ENCODE results near the gene PSMA7.
"Not testable (repeated sequence)": the region's sequence is repeated elsewhere in the genome, so short reads cannot be mapped to it uniquely, and the experiment has no call there.

The PSMA7 gene

GRCh38 chr20:62148908-62149314 lies 5.7 kb upstream of the PSMA7 start:
- H3K4me3 ChIP-seq (ENCODE audit: low read depth, low read length), result no peak overlapping the region
- H3K4me1 ChIP-seq (ENCODE audit: control insufficient read depth, insufficient read depth, low read length), result no peaks in the 10 kb centered on the region
- no peaks in the 10 kb centered on the region for H3K9me3 ChIP-seq (ENCODE audit: control insufficient read depth, insufficient read depth, low read length)
- H3K36me3 ChIP-seq (ENCODE audit: control insufficient read depth, insufficient read depth, low read length), result peaks cover 24% of the 10 kb centered on the region
- no peaks in the 10 kb centered on the region for H3K27me3 ChIP-seq (ENCODE audit: control insufficient read depth, insufficient read depth, low read length)
- no peak overlapping the region for H3K9ac ChIP-seq (ENCODE audit: low read depth, low read length)

GRCh38 chr20:62148383-62148782 lies 5.2 kb upstream of the PSMA7 start:
- not testable (repeated sequence) for H3K9me3 ChIP-seq (ENCODE audit: control insufficient read depth, insufficient read depth, low read length); H3K9ac ChIP-seq (ENCODE audit: low read depth, low read length); H3K4me3 ChIP-seq (ENCODE audit: low read depth, low read length); H3K27me3 ChIP-seq (ENCODE audit: control insufficient read depth, insufficient read depth, low read length); H3K4me1 ChIP-seq (ENCODE audit: control insufficient read depth, insufficient read depth, low read length)
- peaks cover 22% of the 10 kb centered on the region for H3K36me3 ChIP-seq (ENCODE audit: control insufficient read depth, insufficient read depth, low read length)

- Histone ChIP-seq H3K36me3 (ENCODE audit: control insufficient read depth, insufficient read depth, low read length) (peaks cover 15% of the 10 kb centered on the region), H3K27me3 (ENCODE audit: control insufficient read depth, insufficient read depth, low read length) (no peaks in the 10 kb centered on the region), H3K4me3 (ENCODE audit: low read depth, low read length) (no peak overlapping the region), H3K9ac (ENCODE audit: low read depth, low read length) (no peak overlapping the region), H3K4me1 (ENCODE audit: control insufficient read depth, insufficient read depth, low read length) (no peaks in the 10 kb centered on the region), H3K9me3 (ENCODE audit: control insufficient read depth, insufficient read depth, low read length) (no peaks in the 10 kb centered on the region)
These were observed 4.3 kb upstream of the PSMA7 start for GRCh38 chr20:62147528-62147927.

GRCh38 chr20:62147125-62147524 lies 3.9 kb upstream of the PSMA7 start:
- H3K4me1 ChIP-seq (ENCODE audit: control insufficient read depth, insufficient read depth, low read length), result no peaks in the 10 kb centered on the region
- no peaks in the 10 kb centered on the region for H3K27me3 ChIP-seq (ENCODE audit: control insufficient read depth, insufficient read depth, low read length)
- no peak overlapping the region for H3K9ac ChIP-seq (ENCODE audit: low read depth, low read length)
- peaks cover 15% of the 10 kb centered on the region for H3K36me3 ChIP-seq (ENCODE audit: control insufficient read depth, insufficient read depth, low read length)
- no peak overlapping the region for H3K4me3 ChIP-seq (ENCODE audit: low read depth, low read length)
- H3K9me3 ChIP-seq (ENCODE audit: control insufficient read depth, insufficient read depth, low read length), result no peaks in the 10 kb centered on the region

GRCh38 chr20:62146019-62146755 lies 3.0 kb upstream of the PSMA7 start:
- Histone ChIP-seq H3K9me3 (ENCODE audit: control insufficient read depth, insufficient read depth, low read length) (no peaks in the 10 kb centered on the region), H3K36me3 (ENCODE audit: control insufficient read depth, insufficient read depth, low read length) (peaks cover 14% of the 10 kb centered on the region), H3K9ac (ENCODE audit: low read depth, low read length) (no peak overlapping the region), H3K4me1 (ENCODE audit: control insufficient read depth, insufficient read depth, low read length) (peaks cover 4% of the 10 kb centered on the region), H3K4me3 (ENCODE audit: low read depth, low read length) (no peak overlapping the region), H3K27me3 (ENCODE audit: control insufficient read depth, insufficient read depth, low read length) (no peaks in the 10 kb centered on the region)

GRCh38 chr20:62145688-62146018 lies 2.5 kb upstream of the PSMA7 start:
- H3K27me3 ChIP-seq (ENCODE audit: control insufficient read depth, insufficient read depth, low read length), result no peaks in the 10 kb centered on the region
- no peak overlapping the region for H3K4me3 ChIP-seq (ENCODE audit: low read depth, low read length)
- H3K4me1 ChIP-seq (ENCODE audit: control insufficient read depth, insufficient read depth, low read length), result peaks cover 4% of the 10 kb centered on the region
- no peaks in the 10 kb centered on the region for H3K9me3 ChIP-seq (ENCODE audit: control insufficient read depth, insufficient read depth, low read length)
- no peak overlapping the region for H3K9ac ChIP-seq (ENCODE audit: low read depth, low read length)
- peaks cover 15% of the 10 kb centered on the region for H3K36me3 ChIP-seq (ENCODE audit: control insufficient read depth, insufficient read depth, low read length)

- no peak overlapping the region for H3K9ac ChIP-seq (ENCODE audit: low read depth, low read length)
- H3K4me1 ChIP-seq (ENCODE audit: control insufficient read depth, insufficient read depth, low read length), result peaks cover 4% of the 10 kb centered on the region
- peak overlapping the region; percentile 63 for H3K4me3 ChIP-seq (ENCODE audit: low read depth, low read length)
- no peaks in the 10 kb centered on the region for H3K9me3 ChIP-seq (ENCODE audit: control insufficient read depth, insufficient read depth, low read length)
- H3K36me3 ChIP-seq (ENCODE audit: control insufficient read depth, insufficient read depth, low read length), result peaks cover 24% of the 10 kb centered on the region
- H3K27me3 ChIP-seq (ENCODE audit: control insufficient read depth, insufficient read depth, low read length), result no peaks in the 10 kb centered on the region
These were observed 997 bp upstream of the PSMA7 start for GRCh38 chr20:62143957-62144825.

- peak overlapping the region; percentile 29 for H3K9ac ChIP-seq (ENCODE audit: low read depth, low read length)
- peak overlapping the region; percentile 62 for H3K4me3 ChIP-seq (ENCODE audit: low read depth, low read length)
- H3K9me3 ChIP-seq (ENCODE audit: control insufficient read depth, insufficient read depth, low read length), result no peaks in the 10 kb centered on the region
- peaks cover 4% of the 10 kb centered on the region for H3K4me1 ChIP-seq (ENCODE audit: control insufficient read depth, insufficient read depth, low read length)
- H3K36me3 ChIP-seq (ENCODE audit: control insufficient read depth, insufficient read depth, low read length), result peaks cover 39% of the 10 kb centered on the region
- no peaks in the 10 kb centered on the region for H3K27me3 ChIP-seq (ENCODE audit: control insufficient read depth, insufficient read depth, low read length)
These were observed 728 bp downstream of the PSMA7 start for GRCh38 chr20:62142252-62143080.

GRCh38 chr20:62141397-62142251 lies 1.6 kb downstream of the PSMA7 start:
- Histone ChIP-seq H3K4me3 (ENCODE audit: low read depth, low read length) (peak overlapping the region; percentile 62), H3K9ac (ENCODE audit: low read depth, low read length) (peak overlapping the region; percentile 63), H3K27me3 (ENCODE audit: control insufficient read depth, insufficient read depth, low read length) (no peaks in the 10 kb centered on the region), H3K9me3 (ENCODE audit: control insufficient read depth, insufficient read depth, low read length) (no peaks in the 10 kb centered on the region), H3K36me3 (ENCODE audit: control insufficient read depth, insufficient read depth, low read length) (peaks cover 45% of the 10 kb centered on the region), H3K4me1 (ENCODE audit: control insufficient read depth, insufficient read depth, low read length) (peaks cover 4% of the 10 kb centered on the region)

GRCh38 chr20:62141043-62141396 lies 2.2 kb downstream of the PSMA7 start:
- Histone ChIP-seq H3K9ac (ENCODE audit: low read depth, low read length) (peak overlapping the region; percentile 30), H3K4me3 (ENCODE audit: low read depth, low read length) (peak overlapping the region; percentile 62), H3K36me3 (ENCODE audit: control insufficient read depth, insufficient read depth, low read length) (peaks cover 46% of the 10 kb centered on the region), H3K27me3 (ENCODE audit: control insufficient read depth, insufficient read depth, low read length) (no peaks in the 10 kb centered on the region), H3K4me1 (ENCODE audit: control insufficient read depth, insufficient read depth, low read length) (peaks cover 4% of the 10 kb centered on the region), H3K9me3 (ENCODE audit: control insufficient read depth, insufficient read depth, low read length) (no peaks in the 10 kb centered on the region)

- Histone ChIP-seq H3K36me3 (ENCODE audit: control insufficient read depth, insufficient read depth, low read length) (peaks cover 54% of the 10 kb centered on the region), H3K4me3 (ENCODE audit: low read depth, low read length) (no peak overlapping the region), H3K4me1 (ENCODE audit: control insufficient read depth, insufficient read depth, low read length) (peaks cover 4% of the 10 kb centered on the region), H3K27me3 (ENCODE audit: control insufficient read depth, insufficient read depth, low read length) (no peaks in the 10 kb centered on the region), H3K9me3 (ENCODE audit: control insufficient read depth, insufficient read depth, low read length) (no peaks in the 10 kb centered on the region), H3K9ac (ENCODE audit: low read depth, low read length) (no peak overlapping the region)
These were observed 3.6 kb downstream of the PSMA7 start for GRCh38 chr20:62139636-62140035.
